ENCODE measurements around the gene LIN54.
"Not testable (repeated sequence)": the region's sequence is repeated elsewhere in the genome, so short reads cannot be mapped to it uniquely, and the experiment has no call there.

LIN54 gene

DNA sequence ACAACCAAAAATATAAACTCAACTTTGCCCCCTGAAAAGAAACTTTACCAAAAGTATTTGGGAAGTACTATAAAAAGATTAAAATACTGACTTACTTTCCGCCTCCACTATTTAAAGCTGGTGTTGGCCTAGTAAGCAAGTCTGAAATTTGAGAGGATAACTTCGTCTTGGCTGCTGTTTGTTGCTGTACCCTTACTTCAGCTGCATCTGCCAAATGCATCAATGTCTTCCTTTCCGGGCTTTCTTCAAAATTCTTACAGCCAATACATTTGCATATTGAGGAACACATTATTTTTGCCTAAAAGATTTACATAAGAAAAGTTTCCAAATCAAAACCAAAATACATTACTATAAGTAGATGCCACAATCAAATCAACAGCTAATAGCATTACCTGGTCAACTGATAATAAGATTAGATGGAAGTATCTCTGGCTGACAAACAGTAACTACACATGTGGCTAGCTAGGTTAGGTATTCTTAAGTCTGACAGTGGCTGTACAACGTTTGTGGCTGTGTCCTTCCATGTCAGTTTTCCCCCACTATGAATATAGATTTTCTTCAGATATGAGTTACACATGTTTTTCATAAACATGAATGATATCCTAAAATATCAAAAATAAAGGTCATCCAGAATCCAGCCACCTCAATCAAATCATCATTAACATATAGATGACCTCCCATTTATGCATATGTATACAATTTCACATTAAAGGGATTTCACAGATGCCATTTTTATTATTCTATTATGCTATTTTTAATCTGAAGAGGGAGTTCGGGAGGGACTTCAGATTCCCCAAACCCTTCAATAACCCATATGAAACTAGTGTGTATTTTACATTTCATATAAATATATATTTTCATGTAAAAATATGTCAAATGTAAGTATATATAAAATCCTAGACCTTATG is 79.5 kb downstream of the LIN54 start:
- DNase-seq, result no peak

DNA sequence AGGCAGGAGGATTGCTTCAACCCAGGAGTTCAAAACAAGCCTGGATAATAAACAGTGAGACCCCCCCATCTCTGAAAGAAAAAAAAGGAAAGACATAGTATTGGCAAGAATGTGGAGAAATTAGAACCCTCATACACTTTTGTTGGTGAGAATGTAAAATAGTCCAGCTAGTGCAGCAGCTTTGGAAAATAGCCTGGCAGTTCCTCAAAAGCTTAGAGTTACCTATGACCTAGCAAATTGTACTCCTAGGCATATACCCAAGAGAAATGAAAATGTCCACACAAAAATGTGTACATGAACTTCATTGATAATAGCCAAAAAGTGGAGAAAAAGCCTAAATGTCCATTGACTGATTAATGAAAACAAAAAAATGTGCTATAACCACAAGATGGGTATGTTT is 88.8 kb downstream of the LIN54 start:
- DNase-seq, result no peak

DNA sequence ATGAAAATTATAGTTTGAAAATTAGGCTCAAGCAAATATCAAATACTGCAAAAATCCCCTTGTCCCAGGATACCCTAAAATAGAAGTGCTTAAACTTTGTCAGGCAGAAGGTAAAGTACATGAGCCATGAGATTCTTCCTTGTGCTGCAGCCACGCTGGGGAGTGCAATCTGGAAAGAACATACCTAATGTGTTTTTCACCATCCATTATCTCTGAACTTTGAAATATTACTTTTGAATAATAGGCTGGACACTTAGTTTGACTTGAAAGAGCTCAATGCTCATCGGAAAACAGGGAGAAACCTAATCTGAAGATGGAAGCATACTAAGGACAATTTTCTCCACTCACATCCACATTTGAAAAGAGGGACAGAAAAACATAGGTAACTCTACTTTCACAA is 91.2 kb downstream of the LIN54 start:
- no peak for DNase-seq

DNA sequence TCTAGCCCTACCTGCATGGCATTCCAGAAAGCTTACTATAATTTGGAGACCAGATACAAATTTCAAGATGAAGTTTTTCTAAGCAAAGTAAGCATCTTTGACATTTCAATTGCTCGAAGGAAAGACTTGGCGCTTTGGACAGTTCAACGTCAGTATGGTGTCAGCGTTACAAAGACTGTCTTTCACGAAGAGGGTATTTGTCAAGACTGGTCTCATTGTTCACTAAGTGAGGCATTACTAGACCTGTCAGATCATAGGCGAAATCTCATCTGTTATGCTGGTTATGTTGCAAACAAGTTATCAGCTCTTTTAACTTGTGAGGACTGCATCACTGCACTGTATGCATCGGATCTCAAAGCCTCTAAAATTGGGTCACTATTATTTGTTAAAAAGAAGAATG is 92.5 kb downstream of the LIN54 start:
- DNase-seq, result no peak

DNA sequence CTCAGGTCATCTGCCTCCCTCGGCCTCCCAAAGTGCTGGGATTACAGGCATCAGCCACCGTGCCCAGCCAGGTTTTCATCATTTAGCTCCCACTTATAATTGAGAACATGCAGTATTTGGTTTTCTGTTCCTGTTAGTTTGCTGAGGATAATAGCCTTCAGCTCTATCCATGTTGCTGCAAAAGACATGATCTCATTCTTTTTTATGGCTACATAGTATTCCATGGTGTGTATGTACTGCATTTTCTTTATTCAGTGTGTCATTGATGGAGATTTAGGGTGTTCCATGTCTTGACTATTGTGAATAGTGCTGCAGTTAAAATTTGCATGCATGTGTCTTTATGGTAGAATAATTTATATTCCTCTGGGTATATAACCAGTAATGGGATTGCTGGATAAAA is 96.7 kb downstream of the LIN54 start:
- DNase-seq, result not testable (repeated sequence)

DNA sequence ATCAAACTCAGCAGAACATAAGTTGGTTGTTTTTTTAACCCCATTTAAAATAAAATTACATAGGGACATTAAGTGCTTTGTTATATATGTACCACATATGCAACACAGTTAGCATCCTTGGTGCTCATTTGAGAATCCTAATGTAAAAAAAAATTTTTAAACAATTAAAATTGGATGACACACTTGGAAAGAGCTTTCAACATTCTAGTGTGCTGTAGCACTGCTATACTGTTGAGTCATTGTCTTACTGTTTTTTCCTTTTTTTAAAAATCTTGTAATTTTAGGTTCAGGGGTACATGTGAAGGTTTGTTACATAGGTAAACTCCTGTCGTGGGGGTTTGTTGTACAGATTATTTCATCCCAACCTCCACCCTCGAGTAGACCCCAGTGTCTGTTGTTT is 97.3 kb downstream of the LIN54 start:
- no peak for DNase-seq

DNA sequence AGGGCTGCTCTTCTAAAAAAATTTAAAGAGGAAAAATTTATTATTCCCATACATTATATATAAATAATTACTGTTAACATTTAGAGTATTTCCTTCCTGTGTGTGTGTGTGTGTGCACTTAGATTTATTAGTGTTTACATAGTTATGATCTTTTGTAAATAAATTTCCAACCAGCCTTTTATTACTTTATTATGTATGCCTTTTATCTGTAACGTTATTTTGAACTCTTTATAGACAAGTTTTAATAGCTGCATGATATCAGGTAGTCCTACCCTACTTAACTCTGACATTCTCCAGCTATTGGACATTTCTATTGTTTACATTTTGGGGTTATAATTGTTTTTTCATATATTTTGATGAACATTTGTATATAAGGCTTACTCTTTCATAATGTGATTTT is 101.3 kb downstream of the LIN54 start:
- DNase-seq, result no peak

DNA sequence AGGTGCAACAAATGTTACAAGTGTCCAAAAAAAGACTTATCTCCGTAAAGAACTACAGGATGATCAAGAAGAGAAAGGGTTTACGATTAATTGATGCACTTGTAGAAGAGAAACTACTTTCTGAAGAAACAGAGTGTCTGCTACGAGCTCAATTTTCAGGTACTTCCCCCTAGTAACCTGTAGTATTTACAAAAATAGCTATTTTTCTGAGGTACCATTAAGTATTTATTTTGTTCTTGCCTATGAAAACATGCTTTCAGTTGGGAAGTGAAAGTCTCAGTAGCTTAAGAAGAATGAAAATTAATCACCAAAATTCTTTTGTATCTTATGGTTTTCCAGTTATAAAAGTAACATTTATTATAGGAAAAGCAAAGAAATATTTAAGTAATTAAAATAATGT is 104.2 kb downstream of the LIN54 start:
- DNase-seq, result no peak

DNA sequence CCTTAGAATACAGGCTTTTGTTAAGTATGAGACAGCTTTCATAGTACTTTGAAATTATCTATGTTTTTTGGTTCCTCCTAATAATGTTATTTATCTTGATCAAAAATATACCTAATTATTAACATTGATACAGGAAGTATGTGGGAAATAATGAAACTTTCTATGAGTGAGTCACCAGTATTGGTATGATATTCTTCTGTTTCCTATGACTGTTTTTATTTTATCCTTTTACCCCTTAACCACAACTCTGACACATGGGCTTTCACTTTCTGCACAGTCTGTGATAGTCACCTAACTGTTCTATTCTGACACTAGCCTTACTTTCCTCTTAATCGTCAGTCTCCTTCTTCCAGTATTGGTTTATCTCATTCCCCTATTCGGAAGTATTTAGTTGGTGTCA is 105.4 kb downstream of the LIN54 start:
- DNase-seq, result peak; percentile 9 to 12

DNA sequence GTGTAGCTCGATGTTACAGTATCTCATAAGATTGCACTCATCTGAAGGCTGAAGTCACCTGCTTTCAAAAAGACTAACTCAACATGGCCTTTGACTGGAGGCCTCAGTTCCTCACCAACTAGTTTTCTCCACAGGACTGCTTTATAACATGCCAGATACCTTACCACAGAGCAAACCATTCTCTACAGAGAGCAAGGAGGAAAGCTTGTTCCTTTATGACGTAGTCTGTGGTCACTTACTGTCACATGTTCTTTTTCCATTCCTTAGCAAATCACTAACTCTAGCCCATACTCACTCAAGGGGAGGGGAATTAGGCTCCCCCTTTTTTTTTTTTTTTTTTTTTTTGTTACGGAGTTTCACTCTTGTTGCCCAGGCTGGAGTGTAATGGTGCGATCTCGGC is 106.9 kb downstream of the LIN54 start:
- no peak for DNase-seq

DNA sequence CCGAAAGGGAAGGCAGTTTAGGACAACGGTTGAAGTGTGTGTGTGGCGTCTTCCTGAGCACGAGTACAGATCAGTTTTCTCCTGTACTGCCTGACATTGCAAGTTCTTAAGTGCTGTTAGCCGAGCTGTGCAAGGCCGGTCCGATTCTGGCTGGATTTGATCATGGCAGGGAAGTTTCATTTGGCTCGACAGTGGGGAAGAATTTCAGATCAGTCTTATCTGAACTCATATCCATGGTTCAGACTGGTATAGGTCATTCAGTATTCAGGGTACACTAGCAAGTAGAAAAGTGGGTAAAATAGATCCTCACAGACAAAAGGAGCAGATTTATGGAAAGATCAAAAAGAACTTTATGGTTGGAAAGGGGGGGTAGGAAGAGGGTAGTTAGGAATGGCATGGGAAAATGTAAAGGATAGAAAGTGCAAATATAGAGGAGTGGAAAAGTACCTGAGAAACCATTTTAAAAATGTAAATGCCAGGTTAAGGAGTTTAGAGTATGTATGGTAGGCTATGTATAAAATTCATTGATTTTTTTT is 109.4 kb downstream of the LIN54 start:
- no peak for DNase-seq

DNA sequence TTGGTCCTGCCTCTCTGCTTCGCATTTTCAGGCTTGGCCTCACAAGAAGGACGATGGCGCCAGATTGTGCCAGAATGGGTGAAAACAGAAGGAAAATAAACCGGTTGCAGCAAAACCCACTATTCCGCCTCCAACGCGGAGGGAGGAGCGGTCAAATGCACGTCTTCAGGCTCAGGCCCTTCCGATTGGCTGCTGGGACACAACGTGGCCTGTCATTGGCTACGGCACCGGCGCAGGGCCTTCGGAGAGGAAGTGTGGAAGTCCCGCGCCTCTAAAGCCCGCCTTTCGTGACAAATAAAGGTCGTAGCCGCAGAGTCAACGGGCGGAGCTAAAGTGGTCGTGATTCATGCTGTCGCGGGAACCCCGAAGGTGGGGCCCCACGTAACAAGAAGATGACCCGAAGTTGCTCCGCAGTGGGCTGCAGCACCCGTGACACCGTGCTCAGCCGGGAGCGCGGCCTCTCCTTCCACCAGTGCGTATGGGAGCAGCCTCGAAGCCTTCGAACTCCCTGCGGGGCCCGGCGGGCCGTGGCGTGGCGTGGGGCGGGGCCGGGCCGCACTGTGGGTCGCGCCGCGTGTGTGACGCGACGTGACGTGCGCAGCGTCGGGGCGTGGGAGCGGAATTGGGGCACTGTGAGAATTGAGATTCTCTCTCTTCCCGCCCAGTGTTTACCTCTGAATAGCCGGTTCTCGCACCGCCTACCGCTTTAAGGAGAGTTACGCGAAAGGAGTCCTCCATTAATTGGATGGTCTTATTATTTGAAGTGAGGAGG is 110.0 kb downstream of the LIN54 start, which contains the start of gene THAP9:
TSS of gene THAP9 (plus strand) at position 325 of the 772 bp plus-strand sequence. CDS start at position 393, 68 bp downstream.
- DNase-seq, result peak; percentile 96 to 98

DNA sequence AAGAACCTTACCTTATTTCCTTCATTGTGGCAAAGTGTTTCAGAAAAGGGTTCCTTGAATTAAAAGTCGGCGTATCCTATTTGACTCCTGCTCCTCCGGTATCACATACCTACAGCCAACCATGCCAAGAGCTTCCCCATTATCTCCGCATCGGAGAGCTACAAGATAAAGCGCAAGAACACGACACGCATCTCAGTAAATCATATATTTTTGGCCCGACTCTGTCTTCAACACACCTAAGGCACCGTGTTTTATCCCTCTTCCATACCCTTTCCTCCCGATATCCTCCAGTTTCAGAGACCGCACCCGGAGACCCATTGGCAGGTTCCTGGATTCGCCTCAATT is 110.6 kb downstream of the LIN54 start:
- no peak for DNase-seq

DNA sequence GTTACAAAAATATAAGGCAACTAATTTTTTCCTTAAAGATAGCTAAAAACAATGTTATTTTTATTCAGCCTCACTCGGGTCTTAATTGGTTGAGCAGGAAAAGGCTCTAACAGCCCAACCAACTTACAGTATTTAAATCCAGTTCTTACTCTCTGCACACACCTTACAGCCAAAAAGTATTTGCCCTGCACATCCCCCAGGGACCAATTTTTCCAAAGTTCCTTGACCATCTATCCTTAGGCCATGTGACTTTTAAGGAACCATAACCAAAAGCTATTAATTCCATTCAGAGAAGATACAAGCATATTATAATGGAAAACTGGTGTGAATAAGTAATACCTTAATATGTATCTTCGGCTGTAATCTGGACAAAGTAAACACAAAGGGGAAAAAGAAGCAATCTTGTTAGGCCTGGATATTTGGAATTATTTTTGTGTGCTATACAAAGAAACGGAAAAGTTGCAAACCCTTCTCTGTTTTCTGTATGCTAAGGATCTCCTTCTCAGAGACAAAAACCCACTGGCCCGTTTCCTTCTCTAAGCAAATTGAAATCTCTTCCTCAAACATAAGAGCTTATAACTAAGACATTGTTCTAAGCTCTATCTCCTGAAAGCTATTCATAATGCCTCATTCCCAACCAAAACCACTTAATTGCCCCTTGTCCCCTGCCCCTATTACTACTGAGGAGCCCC is 111.1 kb downstream of the LIN54 start:
- no peak for DNase-seq

DNA sequence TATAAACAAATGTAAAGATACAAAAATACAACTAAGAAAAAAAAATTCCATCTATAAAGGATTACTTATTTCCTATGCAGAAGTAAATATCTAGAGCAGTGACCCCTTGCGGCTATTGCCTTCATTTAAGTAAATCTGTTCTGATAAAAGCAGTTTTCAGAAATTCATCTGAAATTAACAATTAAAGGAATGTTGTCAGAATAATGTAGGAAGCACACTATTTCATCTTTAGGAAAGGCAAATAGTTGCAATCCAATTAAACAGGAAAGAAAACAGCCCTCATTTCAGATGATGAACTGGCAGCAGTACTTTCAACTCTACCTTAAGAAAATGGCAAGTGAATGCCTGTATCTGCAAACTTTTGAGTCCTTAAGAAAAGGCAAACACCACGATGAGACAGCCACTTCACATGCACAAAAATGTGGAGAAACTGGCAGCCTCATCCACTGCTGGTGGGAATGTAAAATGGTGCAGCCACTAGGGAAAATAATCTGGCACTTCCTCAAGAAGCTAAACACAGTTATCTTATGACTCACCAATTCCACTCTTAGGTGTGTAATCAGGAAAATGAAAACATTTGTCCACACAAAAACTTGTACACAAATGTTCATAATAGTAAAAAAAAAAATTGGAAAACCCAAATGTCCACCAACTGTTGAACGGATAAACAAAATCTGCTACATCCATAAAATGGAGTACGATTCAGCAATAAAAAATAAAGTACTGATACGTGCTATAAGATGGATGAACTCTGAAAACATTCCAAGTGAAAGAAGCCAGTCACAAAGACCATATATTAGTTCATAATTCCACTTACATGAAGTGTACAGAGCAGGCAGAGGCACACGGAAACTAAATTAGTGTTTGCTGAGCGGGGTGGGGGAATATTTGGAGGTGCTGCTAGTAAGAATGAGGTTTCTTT is 112.0 kb downstream of the LIN54 start:
- DNase-seq, result no peak

DNA sequence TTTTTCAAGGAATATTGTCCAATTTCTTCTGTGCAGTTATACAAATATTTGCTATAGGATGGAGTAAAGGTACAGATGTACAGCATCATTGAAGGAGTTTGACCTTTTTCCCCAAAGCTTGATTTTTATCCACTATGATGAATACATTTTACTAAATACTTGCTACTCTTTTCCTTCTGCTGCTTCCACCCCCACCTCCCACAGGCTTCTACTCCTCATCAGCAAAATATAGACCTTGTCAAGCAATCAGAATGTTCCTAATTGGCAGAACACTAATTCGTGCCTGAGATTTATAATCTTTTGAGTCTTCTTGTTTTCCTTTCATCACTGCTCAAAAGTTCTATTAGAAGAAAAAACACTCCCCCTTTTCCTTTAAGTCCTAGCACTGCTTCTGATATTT is 113.9 kb downstream of the LIN54 start:
- DNase-seq, result no peak

DNA sequence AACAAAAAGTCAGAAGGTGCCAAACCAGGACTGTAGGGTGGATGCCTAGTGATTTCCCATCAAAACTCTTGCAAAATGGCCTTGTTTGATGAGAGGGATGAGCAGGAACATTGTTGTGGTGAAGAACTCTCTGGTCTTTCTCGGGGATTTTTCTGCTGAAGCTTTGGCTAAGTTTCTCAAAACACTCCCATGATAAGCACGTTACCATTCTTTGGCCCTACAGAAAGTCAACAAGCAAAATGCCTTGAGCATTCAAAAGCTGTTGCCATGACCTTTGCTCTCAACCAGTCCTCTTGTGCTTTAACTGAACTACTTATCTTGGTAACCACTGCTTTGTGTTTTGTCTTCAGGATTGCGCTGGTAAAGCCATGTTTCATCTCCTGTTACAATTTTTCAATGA is 116.7 kb downstream of the LIN54 start:
- DNase-seq, result no peak

DNA sequence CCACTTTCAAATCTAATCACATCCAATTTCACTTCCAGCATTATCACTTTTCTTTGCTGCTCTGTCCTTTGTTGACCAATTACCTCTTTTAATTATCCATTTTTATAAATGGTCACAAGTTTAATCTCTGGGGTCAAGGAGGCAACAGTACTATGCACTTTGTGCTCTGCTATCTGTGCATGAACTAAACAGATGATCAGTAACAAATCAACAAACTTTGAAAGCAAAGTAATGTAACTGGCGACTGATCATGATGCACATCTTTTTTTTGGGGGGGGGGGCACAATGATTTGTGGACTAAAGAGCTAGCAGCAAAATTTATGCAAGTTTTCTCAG is 118.2 kb downstream of the LIN54 start:
- no peak for DNase-seq

DNA sequence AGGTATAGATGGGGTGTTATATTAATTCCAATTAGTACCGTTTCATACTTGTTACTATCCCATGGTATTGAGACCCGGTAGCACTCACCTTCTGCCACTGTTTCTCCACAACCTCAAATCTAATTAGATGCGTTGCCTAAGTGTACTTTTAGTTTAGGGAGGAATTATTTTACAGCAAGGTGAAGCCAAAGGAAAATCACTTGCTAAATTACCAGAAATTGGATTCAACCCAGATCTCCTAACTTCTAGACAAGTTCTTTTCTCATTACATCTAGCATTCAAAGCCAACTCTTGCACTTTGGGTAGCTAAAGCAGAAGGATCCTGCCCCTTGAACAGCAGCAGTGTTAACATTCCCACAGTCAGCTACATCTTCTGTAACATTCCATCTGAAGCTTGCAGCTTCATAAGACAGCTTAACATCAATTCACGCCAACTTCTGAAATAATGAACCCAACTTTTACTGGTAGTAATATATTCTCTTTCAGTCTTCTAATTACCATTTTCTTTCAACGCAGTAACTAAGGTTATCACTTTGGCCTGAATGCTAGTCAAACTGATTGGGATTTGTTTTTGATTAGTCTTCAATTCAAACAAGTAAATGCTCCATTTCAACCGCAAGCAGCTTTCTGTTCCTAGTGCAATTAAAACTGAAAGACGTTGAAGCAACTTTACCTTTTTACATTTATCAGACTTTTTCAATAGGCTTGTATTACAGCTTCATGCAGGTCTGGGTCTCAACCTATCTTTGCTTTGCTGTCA is 118.7 kb downstream of the LIN54 start:
- DNase-seq, result no peak

DNA sequence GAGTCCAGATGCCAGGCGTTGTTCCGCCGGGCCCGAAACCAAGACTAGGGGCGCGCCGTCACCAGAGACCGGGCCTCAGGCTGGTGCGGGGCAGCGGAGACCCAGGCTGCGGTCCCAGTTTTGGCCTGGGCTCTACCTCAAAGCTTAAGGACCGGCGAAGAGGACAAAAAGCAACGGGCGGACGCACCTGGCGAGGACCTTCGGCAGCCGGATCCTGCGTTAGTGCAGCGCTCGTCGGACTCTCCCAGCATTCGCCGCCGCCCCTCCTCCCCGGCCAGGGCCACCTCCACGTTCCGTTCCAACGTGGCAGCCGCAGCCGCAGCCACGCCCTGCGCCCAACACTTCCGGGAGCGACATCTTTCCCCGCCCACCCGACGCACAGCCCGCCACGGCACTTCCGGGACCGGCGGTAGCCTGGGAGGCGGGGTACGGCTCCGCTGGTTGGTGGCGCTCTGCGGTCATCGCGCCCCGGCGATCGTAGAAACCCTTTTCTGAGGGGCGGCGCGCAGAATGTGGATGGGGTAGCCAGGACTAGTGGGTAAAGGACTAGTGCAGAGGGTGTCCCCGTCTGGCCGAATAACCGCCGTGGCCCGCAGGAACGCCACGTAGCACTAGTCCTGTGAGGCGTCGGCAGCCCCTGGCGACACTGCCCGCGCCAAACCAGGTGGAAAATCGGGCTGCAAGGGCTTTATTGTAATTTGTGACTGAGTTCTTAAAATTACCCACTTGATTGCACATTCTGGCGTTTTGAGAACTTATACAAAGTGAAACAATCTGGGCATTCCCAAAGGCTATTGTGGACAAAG is 119.5 kb downstream of the LIN54 start, which contains the start of gene SEC31A:
TSS of gene SEC31A (minus strand) at position 253 of the 806 bp plus-strand sequence. CDS start 9,217 bp downstream, outside the sequence.
- peak; percentile 94 to 95 for DNase-seq

DNA sequence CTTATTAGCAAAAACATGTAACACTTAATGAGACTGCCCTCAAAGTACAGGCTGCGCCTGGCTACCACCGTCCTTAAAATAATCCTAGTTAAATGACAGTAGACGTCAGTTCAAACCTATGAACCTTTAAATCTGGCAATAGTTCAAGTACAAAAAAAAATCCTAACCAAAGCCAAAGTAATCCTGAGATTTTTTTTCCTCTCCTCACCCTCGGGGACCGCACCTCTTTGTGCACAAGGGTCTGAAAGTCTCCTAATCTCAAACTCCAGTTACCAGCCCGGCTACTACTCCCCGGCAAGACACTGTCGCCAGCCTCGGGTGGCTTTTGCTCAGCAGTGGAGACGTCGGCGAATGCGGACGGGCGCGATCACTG is 120.1 kb downstream of the LIN54 start:
- no peak for DNase-seq

All from activated CD4-positive, alpha-beta T cell treated with anti-CD3 and anti-CD28 coated beads, Interleukin-2, amount 50 U/mL, for 4 hours (primary cell).